GM18861 (cell line): Measurements from ENCODE around the gene C1R.
"Not testable (repeated sequence)": the region's sequence is repeated elsewhere in the genome, so short reads cannot be mapped to it uniquely, and the experiment has no call there.

ENCODE experiments used
- ATAC-seq: cut with Tn5 transposase; IDR thresholded peaks from one replicate; pipeline ENCODE4 v1.9.1; 2021; ENCODE audit not compliant: unreplicated experiment

C1R gene

GRCh38 chr12:7039403-7039802 is 52.8 kb downstream of the C1R start:
- ATAC-seq: no peak

- no peak for ATAC-seq
Observed at GRCh38 chr12:7038591-7038990, 53.7 kb downstream of the C1R start.

GRCh38 chr12:7037411-7037810 is 54.8 kb downstream of the C1R start:
- ATAC-seq: not testable (repeated sequence)

- no peak for ATAC-seq
Observed at GRCh38 chr12:7035463-7035862, 56.8 kb downstream of the C1R start.

GRCh38 chr12:7034464-7034863 is 57.8 kb downstream of the C1R start:
- no peak for ATAC-seq

- ATAC-seq: no peak
Observed at GRCh38 chr12:7032990-7033389, 59.3 kb downstream of the C1R start.

GRCh38 chr12:7031306-7031705 is 60.9 kb downstream of the C1R start:
- no peak for ATAC-seq
